T-helper 9 cell (primary cell): ENCODE results near the gene HTT.

Source experiments
- DNase-seq: peaks from one replicate; pipeline ENCODE4 v3.0.0-alpha.2; 2020
- total RNA-seq, 2 donors: gene quantifications; one replicate each; lab custom pipeline; 2026; lab: John Stamatoyannopoulos, UW

The HTT gene
- 135 to 162 reads per million in 2 donors for total RNA-seq

DNA sequence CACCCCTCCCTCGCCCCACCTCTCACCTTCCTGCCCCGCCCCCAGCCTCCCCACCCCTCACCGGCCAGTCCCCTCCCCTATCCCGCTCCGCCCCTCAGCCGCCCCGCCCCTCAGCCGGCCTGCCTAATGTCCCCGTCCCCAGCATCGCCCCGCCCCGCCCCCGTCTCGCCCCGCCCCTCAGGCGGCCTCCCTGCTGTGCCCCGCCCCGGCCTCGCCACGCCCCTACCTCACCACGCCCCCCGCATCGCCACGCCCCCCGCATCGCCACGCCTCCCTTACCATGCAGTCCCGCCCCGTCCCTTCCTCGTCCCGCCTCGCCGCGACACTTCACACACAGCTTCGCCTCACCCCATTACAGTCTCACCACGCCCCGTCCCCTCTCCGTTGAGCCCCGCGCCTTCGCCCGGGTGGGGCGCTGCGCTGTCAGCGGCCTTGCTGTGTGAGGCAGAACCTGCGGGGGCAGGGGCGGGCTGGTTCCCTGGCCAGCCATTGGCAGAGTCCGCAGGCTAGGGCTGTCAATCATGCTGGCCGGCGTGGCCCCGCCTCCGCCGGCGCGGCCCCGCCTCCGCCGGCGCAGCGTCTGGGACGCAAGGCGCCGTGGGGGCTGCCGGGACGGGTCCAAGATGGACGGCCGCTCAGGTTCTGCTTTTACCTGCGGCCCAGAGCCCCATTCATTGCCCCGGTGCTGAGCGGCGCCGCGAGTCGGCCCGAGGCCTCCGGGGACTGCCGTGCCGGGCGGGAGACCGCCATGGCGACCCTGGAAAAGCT, at the start of gene HTT, which contains the start of gene HTT-AS:
TSS of gene HTT (plus strand) at position 604 of the 768 bp plus-strand sequence. CDS start at position 749, 145 bp downstream.
TSS of gene HTT-AS (minus strand) at position 461 of the 768 bp plus-strand sequence.
- peak; percentile 99 for DNase-seq

DNA sequence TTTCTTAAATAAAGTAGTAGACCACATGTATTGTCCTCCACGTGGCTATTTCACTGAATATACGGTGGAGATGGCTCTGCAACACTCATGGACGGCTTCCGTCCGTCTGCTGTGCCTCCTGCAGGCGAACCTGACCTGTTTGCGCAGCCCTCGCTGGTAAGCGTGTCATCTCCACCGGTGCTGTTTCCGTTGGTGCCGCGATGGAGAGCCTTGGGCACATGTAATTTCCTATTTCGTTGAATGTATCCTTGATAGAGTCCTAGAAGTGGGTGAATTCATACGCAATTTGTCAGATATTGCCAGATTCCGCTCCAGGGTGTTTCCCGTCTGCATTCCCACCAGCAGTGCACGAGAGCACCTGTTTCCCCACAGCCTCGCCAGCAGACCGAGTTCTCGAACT, 48.6 kb upstream of the HTT start:
- no peak for DNase-seq

- DNase-seq: no peak
Measured at GRCh38 chr4:3026540-3026939, 47.9 kb upstream of the HTT start.

GRCh38 chr4:3029464-3029863, 45.0 kb upstream of the HTT start:
- no peak for DNase-seq

- no peak for DNase-seq
Measured at GRCh38 chr4:3030566-3031356, 43.7 kb upstream of the HTT start.

DNA sequence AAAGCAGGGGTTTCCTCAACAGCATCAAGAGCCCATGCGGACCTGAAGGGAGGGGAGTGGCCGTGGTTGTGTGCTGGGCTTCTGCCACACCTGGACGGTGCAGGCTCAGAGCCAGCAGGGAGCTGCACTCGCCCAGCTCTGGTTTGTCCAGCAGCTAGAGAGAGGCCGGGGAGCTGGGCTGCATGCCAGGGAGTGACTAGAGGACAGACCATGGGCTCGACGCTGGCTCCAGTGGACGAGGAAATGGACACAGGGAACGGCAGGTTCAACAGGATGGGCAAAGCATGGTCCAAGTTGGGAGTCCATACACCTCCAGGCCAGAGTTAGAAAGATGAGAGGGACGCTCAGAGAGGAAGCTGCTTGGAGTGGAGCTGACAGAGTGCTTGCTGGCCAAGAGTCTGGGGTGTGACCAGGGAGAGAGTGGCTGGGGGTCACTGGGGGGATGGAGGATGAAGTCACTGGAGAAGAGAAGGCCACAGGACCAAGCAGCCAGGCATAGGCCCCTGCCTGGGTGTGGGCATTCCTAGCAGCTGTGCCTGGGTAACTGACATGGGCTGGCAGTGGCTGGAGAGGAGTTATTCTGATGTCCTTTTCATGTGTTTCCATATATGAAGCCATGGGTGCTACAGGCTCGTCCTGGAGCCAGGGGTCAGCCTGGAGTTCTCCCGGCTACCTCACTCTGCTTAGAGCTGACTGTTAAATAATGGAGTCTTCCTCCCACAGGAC, 43.0 kb upstream of the HTT start:
- DNase-seq: no peak

DNA sequence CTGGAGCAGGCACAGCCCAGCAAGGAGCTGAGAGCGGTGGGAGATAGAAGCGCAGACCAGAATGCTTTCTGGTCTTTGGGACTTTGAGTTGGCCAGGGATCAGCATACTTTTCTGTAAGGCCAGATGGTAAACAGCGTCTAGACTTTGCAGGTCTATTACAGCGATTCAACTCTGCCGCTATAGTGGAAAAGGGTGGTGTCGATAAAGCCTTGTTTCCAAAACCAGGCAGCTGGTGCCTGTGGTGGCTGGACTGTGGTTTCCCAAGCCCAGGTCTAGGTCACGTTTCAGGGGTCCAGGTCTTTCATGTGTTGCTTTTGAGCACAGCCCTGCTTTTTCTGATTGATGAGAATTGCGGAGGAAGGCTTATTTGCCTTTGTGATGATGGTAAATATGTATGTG, 40.2 kb upstream of the HTT start:
- DNase-seq: no peak

- DNase-seq: no peak
Measured at GRCh38 chr4:3035249-3035648, 39.2 kb upstream of the HTT start.

DNA sequence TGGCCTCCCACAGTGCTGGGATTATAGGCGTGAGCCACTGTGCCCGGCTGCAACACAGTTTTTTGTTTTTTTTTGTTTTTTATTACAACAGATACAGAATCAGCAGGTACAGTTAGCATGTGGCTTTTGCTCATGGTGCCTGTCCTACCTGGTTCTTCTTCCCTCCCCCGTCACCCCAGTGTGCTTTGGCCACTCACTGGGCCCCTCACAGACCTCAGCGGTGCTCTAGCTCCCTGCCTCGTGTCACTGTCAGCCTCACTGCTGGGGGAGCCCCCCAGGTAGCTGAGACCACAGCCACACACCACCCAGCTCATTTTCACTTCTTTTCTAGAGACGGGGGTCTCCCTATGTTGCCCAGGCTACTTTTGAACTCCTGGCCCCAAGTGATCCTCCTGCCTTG, 38.8 kb upstream of the HTT start:
- no peak for DNase-seq

DNA sequence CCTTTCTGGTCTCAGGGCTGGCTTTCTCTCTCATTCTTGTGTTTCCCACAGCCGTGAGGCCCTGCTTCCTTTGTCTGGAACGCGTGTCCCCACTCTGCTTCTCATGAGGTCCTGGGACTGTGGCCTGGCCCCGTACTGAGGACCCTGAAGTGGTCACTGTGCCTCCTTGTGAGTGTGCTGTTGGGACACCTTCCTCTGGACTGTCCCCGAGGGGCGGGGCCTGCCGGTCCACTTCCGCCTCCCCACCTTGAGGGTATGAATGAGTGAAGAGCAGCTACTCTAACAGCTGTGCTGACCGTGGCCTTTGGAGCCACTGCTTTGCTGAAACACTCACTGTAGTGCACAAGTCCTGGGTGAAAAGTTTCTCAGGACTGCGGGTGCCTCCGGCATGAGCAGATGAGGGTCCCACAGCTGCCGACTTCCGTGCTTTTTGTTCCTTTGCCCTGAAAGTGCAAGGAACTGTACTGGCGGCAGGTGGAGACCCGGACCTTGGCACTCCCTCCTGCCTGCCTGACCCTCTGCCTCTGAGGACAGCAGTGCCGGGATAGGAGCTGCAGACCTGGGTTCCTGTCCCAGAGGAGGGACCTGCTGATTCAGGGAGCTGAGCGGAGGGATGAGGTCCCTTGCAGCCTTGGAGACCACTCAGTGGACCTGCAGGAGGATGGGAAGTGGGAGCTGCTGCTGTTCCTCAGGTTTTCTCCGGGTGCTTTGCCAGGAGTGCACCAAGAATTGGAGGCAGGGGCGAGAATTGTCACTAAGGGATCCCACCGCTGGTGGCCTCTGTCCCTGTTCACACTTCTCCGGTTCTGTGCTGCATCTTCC, 38.1 kb upstream of the HTT start:
- DNase-seq: no peak

DNA sequence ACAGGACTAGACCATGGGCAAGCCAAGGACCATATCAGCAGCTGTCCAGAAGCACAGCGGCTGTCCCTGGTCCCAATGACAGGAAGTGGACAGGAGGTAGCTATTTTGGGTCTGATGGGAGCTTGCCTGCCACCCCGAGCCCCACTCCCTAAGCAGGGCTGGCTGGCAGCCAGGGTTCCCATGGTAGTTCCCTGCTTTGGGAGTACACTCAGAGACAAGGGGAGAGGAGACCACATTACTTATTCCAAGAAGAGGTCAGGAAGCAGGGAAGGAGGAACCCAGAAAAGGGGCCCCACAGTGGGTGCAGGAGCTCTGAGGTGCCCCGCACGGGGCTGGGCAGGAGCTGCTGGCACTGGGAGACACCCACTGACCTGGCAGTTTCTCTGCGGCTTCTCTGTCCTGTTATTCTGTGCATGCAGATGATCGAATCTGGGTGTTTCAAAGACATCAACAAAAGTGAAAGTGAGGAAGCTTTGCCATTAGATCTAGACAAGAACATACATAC, 36.5 kb upstream of the HTT start:
- no peak for DNase-seq

GRCh38 chr4:3039706-3040366, 34.6 kb upstream of the HTT start:
- no peak for DNase-seq

GRCh38 chr4:3040452-3041191, 33.9 kb upstream of the HTT start:
- no peak for DNase-seq

GRCh38 chr4:3041192-3042142, 33.0 kb upstream of the HTT start:
- peak; percentile 9 for DNase-seq

GRCh38 chr4:3042226-3042625, 32.3 kb upstream of the HTT start:
- DNase-seq: no peak

DNA sequence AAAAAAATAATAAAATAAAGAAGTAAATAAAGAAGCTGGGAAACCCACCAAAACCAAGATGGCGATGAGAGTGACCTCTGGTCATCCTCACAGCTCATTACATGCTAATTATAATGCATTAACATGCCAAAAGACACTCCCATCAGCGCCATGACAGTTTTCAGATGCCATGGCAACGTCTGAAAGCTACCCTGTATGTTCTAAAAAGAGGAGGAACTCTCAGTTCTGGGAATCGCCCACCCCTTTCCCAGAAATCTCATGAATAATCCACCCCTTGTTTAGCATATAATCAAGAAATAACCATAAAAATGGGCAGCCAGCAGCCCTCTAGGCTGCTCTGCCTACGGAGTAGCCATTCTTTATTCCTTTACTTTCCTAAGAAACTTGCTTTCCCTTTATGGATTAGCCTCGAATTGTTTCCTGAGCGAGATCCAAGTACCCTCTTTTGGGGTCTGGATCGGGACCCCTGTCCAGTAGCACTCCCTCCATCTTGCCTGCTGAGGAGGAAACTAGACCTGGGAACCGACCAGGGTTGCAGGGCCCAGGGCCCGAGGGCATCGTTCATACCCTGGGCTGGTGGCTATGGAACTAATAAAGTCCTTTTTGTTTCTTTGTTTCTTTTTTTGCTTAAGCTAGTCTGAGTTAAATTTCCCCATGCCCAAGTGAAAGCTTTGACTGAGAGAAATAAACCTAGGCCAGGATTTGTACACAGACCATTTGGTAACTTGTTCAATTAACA, 31.0 kb upstream of the HTT start:
- DNase-seq: no peak

- DNase-seq: peak; percentile 51
Measured at GRCh38 chr4:3044870-3045819, 29.3 kb upstream of the HTT start.

DNA sequence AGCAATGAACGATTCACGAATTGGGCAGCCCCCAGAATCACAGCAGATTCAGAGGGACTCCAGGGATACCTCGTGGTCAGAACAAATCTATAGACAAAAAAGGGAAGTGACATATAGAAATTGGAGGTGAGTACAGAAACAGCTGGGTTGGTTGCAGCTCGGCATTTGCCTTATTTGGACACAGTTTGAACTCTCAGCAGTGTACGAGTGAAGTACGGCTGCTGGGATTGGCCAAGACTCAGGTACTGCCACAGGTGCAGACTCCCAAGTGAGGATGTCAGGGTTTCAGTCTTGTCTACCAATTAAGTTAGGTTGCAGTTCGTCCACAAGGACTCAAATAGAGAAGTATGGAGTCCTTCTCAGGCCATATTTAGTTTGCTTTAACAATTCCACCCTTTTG, 28.3 kb upstream of the HTT start:
- DNase-seq: no peak
